Fibroblast of lung (primary cell): ENCODE data around the gene NAA60. TPM values are rescaled to one million over a fixed set of nuclear protein-coding genes. Genes with fewer than 3 reads are reported as not detected.

Source experiments
- DNase-seq, 2 donors: peaks; one replicate each; pipeline versions ENCODE4 v3.0.0 to v3.0.0-alpha.2; 2010; ENCODE audit warnings: low read depth in 2 of 2
- H2AFZ ChIP-seq: 2 replicates; pipeline ENCODE4 v1.5.1; 2012; ENCODE audit warnings: low read length, control low read depth, inconsistent platforms
- H3K27ac ChIP-seq: 2 replicates; pipeline ENCODE4 v1.5.1; 2011; ENCODE audit warnings: low read length, control low read depth; ENCODE audit not compliant: insufficient read depth
- H3K27me3 ChIP-seq: 2 replicates; pipeline ENCODE4 v1.5.1; 2011; ENCODE audit warnings: mild to moderate bottlenecking, low read length; ENCODE audit not compliant: control insufficient read depth, insufficient read depth
- H3K36me3 ChIP-seq: 2 replicates; pipeline ENCODE4 v1.5.1; 2011; ENCODE audit warnings: low read length; ENCODE audit not compliant: control insufficient read depth, insufficient read depth
- H3K4me1 ChIP-seq: 2 replicates; pipeline ENCODE4 v1.5.1; 2011; ENCODE audit warnings: low read length; ENCODE audit not compliant: control insufficient read depth, insufficient read depth; ENCODE audit errors: extremely low read depth
- H3K4me2 ChIP-seq: 2 replicates; pipeline ENCODE4 v1.5.1; 2011; ENCODE audit warnings: low read length, control low read depth; ENCODE audit not compliant: insufficient read depth; ENCODE audit errors: extremely low read depth
- H3K4me3 ChIP-seq, 4 experiments: fragments of 200-600 bp in 1 of 4; sonication (generic) in 1 of 4; replicated peaks in 1 of 4; 2 replicates each; pipeline ENCODE4 v1.5.1; 2011 to 2016; ENCODE audit warnings: low read length in 4 of 4, low read depth in 3 of 4, mild to moderate bottlenecking in 3 of 4, control low read depth in 2 of 4, inconsistent platforms in 1 of 4, mixed read lengths in 1 of 4; ENCODE audit not compliant: insufficient read depth in 1 of 4; ENCODE audit errors: control extremely low read depth in 1 of 4
- H3K79me2 ChIP-seq: 2 replicates; pipeline ENCODE4 v1.5.1; 2012; ENCODE audit warnings: mild to moderate bottlenecking, low read length, inconsistent platforms; ENCODE audit not compliant: control insufficient read depth, insufficient read depth
- H3K9ac ChIP-seq: 2 replicates; pipeline ENCODE4 v1.5.1; 2011; ENCODE audit warnings: mild to moderate bottlenecking, low read length, control low read depth; ENCODE audit not compliant: insufficient read depth
- H3K9me3 ChIP-seq: 2 replicates; pipeline ENCODE4 v1.5.1; 2012; ENCODE audit warnings: low read depth, low read length; ENCODE audit not compliant: control insufficient read depth, insufficient read depth
- H4K20me1 ChIP-seq: 2 replicates; pipeline ENCODE4 v1.5.1; 2011; ENCODE audit warnings: low read length; ENCODE audit not compliant: control insufficient read depth, insufficient read depth; ENCODE audit errors: extremely low read depth
- EZH2 ChIP-seq: IDR thresholded peaks from 2 replicates; pipeline ENCODE4 v1.5.1; 2012; ENCODE audit warnings: low read length, control low read depth, mild to moderate bottlenecking; ENCODE audit errors: missing control alignments
- polyA plus RNA-seq, 2 donors: library from polyadenylated mRNA; depleted of rRNA in 1 of 2; stranded (reverse) in 1 of 2; unstranded in 1 of 2; fragments of >200 nt; gene quantifications; 2 replicates each; pipeline ENCODE4 v1.2.1, GENCODE V29; 2011 to 2012; ENCODE audit warnings: missing spikeins in 1 of 2
- total RNA-seq: library from RNA; depleted of rRNA; stranded (reverse); fragments of >200 nt; gene quantifications from 2 replicates; pipeline ENCODE4 v1.2.1, GENCODE V29; 2014
- TF ChIP-seq, protein P1 (sequence below), 2 donors: IDR thresholded peaks in 1 of 2; conservative IDR thresholded peaks in 1 of 2; 1 replicate in 1 of 2; 2 replicates in 1 of 2; pipeline ENCODE4 v1.5.1; 2011 to 2012; ENCODE audit warnings: low read length in 2 of 2, control low read depth in 1 of 2, inconsistent platforms in 1 of 2, low read depth in 1 of 2, mild to moderate bottlenecking in 1 of 2

The NAA60 gene
- total and polyA plus RNA-seq, 2 donors (not counting 1 experiment from before 2014, with no cell fraction given): 12.6 to 33.6 TPM

DNA sequence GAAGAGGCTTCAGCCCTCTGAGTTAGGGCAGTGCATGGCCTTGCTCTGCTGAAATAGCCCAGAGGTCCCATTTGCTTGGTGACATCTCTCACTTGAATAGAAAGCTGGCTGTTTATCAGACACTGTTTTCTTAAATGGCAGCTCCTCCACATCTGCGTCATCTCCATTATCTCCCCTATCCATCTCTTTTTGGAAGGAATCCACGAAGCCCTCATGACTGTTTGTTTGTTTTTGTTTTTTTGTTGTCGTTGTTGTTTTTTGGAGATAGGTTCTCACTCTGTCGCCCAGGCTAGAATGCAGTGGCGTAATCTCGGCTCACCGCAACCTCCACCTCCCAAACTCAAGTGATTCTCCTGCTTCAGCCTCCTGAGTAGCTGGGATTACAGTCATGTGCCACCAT, 16.6 kb downstream of the NAA60 start:
- H3K4me3 ChIP-seq: peak overlapping the region in 1 of 4 experiments; percentile 88

DNA sequence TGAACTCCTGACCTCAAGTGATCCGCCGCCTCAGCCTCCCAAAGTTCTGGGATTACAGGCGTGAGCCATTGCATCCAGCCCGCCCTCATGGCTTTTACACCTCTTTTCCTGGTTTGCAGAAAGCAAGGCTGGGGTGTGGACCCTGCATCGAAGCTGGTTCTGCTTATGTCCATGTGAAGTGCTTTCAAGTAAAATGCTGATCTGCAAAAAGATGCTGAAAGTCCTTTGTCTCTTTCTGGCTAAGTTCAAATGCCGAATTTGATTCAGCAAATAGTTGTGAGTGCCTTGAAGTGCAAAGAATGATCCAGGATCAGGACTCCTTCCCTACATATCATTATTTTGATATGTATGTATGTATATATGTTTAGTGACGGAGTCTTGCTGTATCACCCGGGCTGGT, 17.1 kb downstream of the NAA60 start:
- Histone ChIP-seq H4K20me1 (no peaks in the 10 kb centered on the region), H3K4me1 (peaks cover 3% of the 10 kb centered on the region), H3K4me3 (no peak overlapping the region), H3K27me3 (no peaks in the 10 kb centered on the region), H3K9me3 (no peaks in the 10 kb centered on the region), H3K9ac (no peak overlapping the region), H3K4me2 (no peak overlapping the region), H2AFZ (no peak overlapping the region), H3K36me3 (peaks cover 2% of the 10 kb centered on the region), H3K27ac (no peak overlapping the region), H3K79me2 (peaks cover 70% of the 10 kb centered on the region)
- no peak for TF ChIP-seq EZH2
- TF ChIP-seq, protein P1, sequence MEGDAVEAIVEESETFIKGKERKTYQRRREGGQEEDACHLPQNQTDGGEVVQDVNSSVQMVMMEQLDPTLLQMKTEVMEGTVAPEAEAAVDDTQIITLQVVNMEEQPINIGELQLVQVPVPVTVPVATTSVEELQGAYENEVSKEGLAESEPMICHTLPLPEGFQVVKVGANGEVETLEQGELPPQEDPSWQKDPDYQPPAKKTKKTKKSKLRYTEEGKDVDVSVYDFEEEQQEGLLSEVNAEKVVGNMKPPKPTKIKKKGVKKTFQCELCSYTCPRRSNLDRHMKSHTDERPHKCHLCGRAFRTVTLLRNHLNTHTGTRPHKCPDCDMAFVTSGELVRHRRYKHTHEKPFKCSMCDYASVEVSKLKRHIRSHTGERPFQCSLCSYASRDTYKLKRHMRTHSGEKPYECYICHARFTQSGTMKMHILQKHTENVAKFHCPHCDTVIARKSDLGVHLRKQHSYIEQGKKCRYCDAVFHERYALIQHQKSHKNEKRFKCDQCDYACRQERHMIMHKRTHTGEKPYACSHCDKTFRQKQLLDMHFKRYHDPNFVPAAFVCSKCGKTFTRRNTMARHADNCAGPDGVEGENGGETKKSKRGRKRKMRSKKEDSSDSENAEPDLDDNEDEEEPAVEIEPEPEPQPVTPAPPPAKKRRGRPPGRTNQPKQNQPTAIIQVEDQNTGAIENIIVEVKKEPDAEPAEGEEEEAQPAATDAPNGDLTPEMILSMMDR (conservative IDR thresholded peaks at IDR 0.05 in 1 of 2, IDR thresholded peaks at IDR 0.05 in 1 of 2; ENCODE audit: low read depth in 1 of 2, low read length in 2 of 2): no peak
- DNase-seq: no peak

More for the DNA sequence above, 16.6 kb downstream of the NAA60 start:
- Histone ChIP-seq H3K27ac (no peak overlapping the region), H3K79me2 (peaks cover 66% of the 10 kb centered on the region), H3K9ac (no peak overlapping the region), H3K36me3 (no peaks in the 10 kb centered on the region), H3K4me2 (peak overlapping the region; percentile 0), H3K27me3 (no peaks in the 10 kb centered on the region), H2AFZ (no peak overlapping the region), H3K4me1 (peaks cover 3% of the 10 kb centered on the region), H4K20me1 (no peaks in the 10 kb centered on the region), H3K9me3 (no peaks in the 10 kb centered on the region)
- no peak for DNase-seq
- TF ChIP-seq, protein P1 (conservative IDR thresholded peaks at IDR 0.05 in 1 of 2, IDR thresholded peaks at IDR 0.05 in 1 of 2; ENCODE audit: low read depth in 1 of 2, low read length in 2 of 2): no peak
- no peak for TF ChIP-seq EZH2

DNA sequence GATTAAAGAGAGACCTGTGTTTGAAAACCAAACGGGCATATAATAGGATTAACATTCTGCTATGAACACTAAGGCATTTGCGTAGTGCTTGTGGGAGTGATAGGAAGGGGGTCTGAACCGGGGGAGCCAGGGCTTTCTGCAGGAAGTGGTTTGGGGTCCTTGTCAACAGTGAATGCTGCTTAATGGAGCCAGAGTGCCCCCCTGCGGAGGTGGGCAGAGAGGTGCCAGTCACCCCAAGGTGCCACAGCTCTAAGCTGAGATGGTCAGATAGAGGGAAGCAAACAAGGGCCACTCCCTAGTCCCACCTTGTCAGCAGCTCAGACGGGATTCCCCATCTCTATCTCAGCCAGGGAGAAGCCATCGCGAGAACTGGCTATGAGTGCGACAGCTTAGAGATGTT, 17.7 kb downstream of the NAA60 start:
- no peaks in the 10 kb centered on the region for H4K20me1 ChIP-seq
- peaks cover 3% of the 10 kb centered on the region for H3K4me1 ChIP-seq

More for the DNA sequence above, 17.7 kb downstream of the NAA60 start:
- Histone ChIP-seq H3K27ac (no peak overlapping the region), H2AFZ (no peak overlapping the region), H3K27me3 (no peaks in the 10 kb centered on the region), H3K9ac (no peak overlapping the region), H3K4me2 (no peak overlapping the region), H3K79me2 (peaks cover 76% of the 10 kb centered on the region), H3K4me3 (no peak overlapping the region), H3K36me3 (peaks cover 2% of the 10 kb centered on the region), H3K9me3 (no peaks in the 10 kb centered on the region)
- TF ChIP-seq EZH2: no peak
- TF ChIP-seq, protein P1 (conservative IDR thresholded peaks at IDR 0.05 in 1 of 2, IDR thresholded peaks at IDR 0.05 in 1 of 2; ENCODE audit: low read depth in 1 of 2, low read length in 2 of 2): no peak
- no peak for DNase-seq
